Gastrocnemius medialis (tissue), 4 donors: ENCODE measurements around the gene TMEM51.

Source experiments
- CTCF ChIP-seq, 5 experiments: fragments of 450-650 bp in 3 of 5; fragments of 200-600 bp in 2 of 5; sonication (generic) in 2 of 5; IDR thresholded peaks in 4 of 5; conservative IDR thresholded peaks in 1 of 5; 1 replicate in 4 of 5; 2 replicates in 1 of 5; pipeline ENCODE4 v1.5.1; 2016 to 2019; ENCODE audit warnings: antibody characterized with exemption in 5 of 5, mild to moderate bottlenecking in 3 of 5, moderate library complexity in 3 of 5
- POLR2A ChIP-seq, 2 donors: fragments of 450-650 bp; IDR thresholded peaks; one replicate each; pipeline ENCODE4 v1.6.1; 2017; ENCODE audit warnings: antibody characterized with exemption in 2 of 2, mild to moderate bottlenecking in 2 of 2, moderate library complexity in 2 of 2

GRCh38 chr1:15222653-15223303 is 69.2 kb downstream of the TMEM51 start:
- TF ChIP-seq POLR2A (IDR thresholded peaks at IDR 0.05) (no peak), CTCF (IDR thresholded peaks at IDR 0.05 in 4 of 5, conservative IDR thresholded peaks at IDR 0.05 in 1 of 5) (no peak)
